ENCODE data around the gene RBM18.

RBM18 gene

DNA sequence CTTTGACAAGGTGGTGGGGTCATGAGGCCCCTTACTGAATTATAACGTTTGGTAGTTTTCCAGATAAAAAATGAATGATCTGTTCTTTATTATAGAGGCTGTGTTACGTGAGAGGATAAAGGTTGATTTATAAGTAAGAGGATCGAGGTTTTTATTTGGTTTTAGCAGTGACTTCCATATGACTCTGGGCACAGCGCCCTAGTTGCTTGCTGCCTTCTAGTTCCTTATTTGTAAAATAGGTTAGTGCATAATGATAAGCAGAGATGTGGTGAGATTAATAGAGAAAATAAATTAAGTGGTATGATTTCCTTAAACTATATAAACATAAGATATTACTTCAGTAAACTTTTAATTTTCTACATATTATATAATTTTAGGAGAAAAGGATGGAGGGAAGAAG, 29.9 kb upstream of the RBM18 start:
- Histone ChIP-seq H3K4me3 (ENCODE audit: insufficient read length, low read depth) (no peak overlapping the region), H3K36me3 (ENCODE audit: insufficient read depth, insufficient read length, low read length) (peaks cover 83% of the 10 kb centered on the region), H3K4me1 (ENCODE audit: insufficient read depth, insufficient read length) (no peaks in the 10 kb centered on the region), H3K9me3 (ENCODE audit: insufficient read depth, low read length) (0 out of 2 replicates have a peak, but pooled peaks cover 8% of the 10 kb centered on the region), H3K27me3 (ENCODE audit: insufficient read depth, insufficient read length) (no peaks in the 10 kb centered on the region), H3K9ac (ENCODE audit: insufficient read length, low read depth) (no peak overlapping the region)
- TF ChIP-seq SUZ12 (IDR thresholded peaks at IDR 0.05; ENCODE audit: extremely low read depth, insufficient read depth, insufficient read length) = no peak
- TF ChIP-seq YY1 (IDR thresholded peaks at IDR 0.05; ENCODE audit: insufficient read depth, insufficient read length) = no peak
- no peak for TF ChIP-seq ZNF274 (IDR thresholded peaks at IDR 0.05; ENCODE audit: low read depth, low read length)
- DNase-seq (ENCODE audit: low read depth, low spot score) = no peak

DNA sequence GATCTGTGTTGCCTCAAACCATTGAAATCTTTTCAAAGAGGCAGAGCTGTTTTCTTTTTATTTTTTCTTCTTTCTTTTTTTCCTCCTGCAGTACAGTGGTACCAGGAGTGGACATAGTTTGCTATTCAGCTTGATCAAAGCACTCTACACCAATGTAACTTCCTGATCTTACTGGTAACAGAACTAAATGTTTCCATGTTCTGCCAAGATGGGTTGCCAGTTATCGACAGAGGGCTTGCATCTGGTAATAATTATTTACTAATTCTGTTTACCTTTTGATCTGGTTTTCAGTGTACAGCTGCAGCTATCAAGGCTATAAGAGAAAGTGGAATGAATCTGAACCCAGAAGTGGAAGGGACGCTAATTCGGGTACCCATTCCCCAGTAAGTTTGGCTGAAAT, 26.8 kb upstream of the RBM18 start:
- Histone ChIP-seq H3K9me3 (ENCODE audit: insufficient read depth, low read length) (0 out of 2 replicates have a peak, but pooled peaks cover 4% of the 10 kb centered on the region), H3K27me3 (ENCODE audit: insufficient read depth, insufficient read length) (no peaks in the 10 kb centered on the region), H3K4me1 (ENCODE audit: insufficient read depth, insufficient read length) (no peaks in the 10 kb centered on the region)

DNA sequence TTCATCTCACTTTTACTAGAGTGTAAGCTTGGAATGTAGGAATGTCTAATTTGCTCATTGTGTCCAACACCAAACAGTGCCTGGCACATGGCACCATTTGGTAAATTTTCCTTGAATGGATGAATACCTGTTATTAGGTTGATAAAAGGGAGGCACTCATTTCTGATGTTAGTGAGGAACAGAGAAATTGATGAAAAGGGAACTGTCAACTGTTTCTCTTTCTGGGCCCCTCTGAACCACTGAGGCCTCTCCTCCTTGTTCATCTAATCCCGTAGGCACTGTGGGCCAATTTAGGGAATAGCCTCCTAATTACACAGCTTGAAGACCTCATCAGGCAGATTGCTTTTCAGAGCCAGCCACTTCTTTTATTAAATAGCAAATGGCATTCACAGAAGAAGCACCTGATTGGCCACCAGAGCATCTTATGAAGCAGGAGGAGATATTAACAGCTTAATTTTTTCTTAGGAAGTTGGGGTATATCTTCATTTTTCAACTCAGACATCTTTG, 22.6 kb upstream of the RBM18 start:
- no peak overlapping the region for H3K9ac ChIP-seq (ENCODE audit: insufficient read length, low read depth)
- TF ChIP-seq YY1 (IDR thresholded peaks at IDR 0.05; ENCODE audit: insufficient read depth, insufficient read length) (no peak), ZNF274 (IDR thresholded peaks at IDR 0.05; ENCODE audit: low read depth, low read length) (no peak), SUZ12 (IDR thresholded peaks at IDR 0.05; ENCODE audit: extremely low read depth, insufficient read depth, insufficient read length) (no peak)
- no peak overlapping the region for H3K4me3 ChIP-seq (ENCODE audit: insufficient read length, low read depth)
- DNase-seq (ENCODE audit: low read depth, low spot score) = no peak
- no peaks in the 10 kb centered on the region for H3K4me1 ChIP-seq (ENCODE audit: insufficient read depth, insufficient read length)
- no peaks in the 10 kb centered on the region for H3K9me3 ChIP-seq (ENCODE audit: insufficient read depth, low read length)
- peaks cover 82% of the 10 kb centered on the region for H3K36me3 ChIP-seq (ENCODE audit: insufficient read depth, insufficient read length, low read length)
- no peaks in the 10 kb centered on the region for H3K27me3 ChIP-seq (ENCODE audit: insufficient read depth, insufficient read length)

More for the DNA sequence above, 26.8 kb upstream of the RBM18 start:
- no peak for TF ChIP-seq SUZ12 (IDR thresholded peaks at IDR 0.05; ENCODE audit: extremely low read depth, insufficient read depth, insufficient read length)
- no peak for TF ChIP-seq ZNF274 (IDR thresholded peaks at IDR 0.05; ENCODE audit: low read depth, low read length)
- TF ChIP-seq YY1 (IDR thresholded peaks at IDR 0.05; ENCODE audit: insufficient read depth, insufficient read length) = no peak
- H3K9ac ChIP-seq (ENCODE audit: insufficient read length, low read depth) = no peak overlapping the region
- H3K36me3 ChIP-seq (ENCODE audit: insufficient read depth, insufficient read length, low read length) = peaks cover 82% of the 10 kb centered on the region
- no peak for DNase-seq (ENCODE audit: low read depth, low spot score)
- no peak overlapping the region for H3K4me3 ChIP-seq (ENCODE audit: insufficient read length, low read depth)

DNA sequence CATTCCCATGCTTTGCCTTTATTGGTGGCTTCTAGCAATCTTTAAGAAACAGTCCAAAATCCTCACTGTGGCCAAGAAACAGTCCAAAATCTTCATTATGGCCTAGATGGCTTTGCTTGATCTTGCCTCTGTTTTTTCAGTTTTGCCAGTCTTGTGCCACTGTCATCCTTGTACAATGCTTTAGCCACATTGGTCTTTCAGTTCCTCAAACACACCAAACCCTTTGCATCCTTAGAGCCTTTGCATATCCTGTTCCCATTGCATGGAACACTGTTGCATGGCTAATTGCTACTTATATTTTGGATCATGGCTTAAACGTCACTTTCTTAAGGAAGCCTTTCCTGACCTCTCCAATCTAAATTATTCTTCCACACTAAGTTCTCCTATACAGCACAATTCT, 22.1 kb upstream of the RBM18 start:
- Histone ChIP-seq H3K4me1 (ENCODE audit: insufficient read depth, insufficient read length) (no peaks in the 10 kb centered on the region), H3K36me3 (ENCODE audit: insufficient read depth, insufficient read length, low read length) (peaks cover 83% of the 10 kb centered on the region), H3K4me3 (ENCODE audit: insufficient read length, low read depth) (no peak overlapping the region), H3K9ac (ENCODE audit: insufficient read length, low read depth) (no peak overlapping the region), H3K9me3 (ENCODE audit: insufficient read depth, low read length) (no peaks in the 10 kb centered on the region), H3K27me3 (ENCODE audit: insufficient read depth, insufficient read length) (no peaks in the 10 kb centered on the region)
- no peak for DNase-seq (ENCODE audit: low read depth, low spot score)
- no peak for TF ChIP-seq ZNF274 (IDR thresholded peaks at IDR 0.05; ENCODE audit: low read depth, low read length)

DNA sequence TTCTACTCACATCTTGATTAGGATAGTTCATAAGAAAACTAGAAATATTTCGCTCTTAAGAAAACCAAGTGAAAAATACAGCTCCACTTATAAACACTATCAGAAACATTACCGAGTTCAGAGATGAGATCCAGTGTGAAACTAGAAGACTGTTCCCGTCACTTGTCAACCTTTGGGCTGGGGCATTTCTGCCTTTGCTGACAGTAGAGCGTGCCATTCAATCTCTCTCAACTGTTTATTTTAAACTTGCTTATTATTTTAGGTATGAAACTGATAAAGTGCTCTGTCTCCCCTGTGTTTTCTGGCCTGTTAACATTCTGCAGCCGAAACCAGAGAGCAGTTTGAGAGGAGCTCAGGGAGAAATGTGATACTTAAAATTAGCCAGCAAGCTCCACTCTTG, 16.7 kb upstream of the RBM18 start:
- Histone ChIP-seq H3K9ac (ENCODE audit: insufficient read length, low read depth) (no peak overlapping the region), H3K4me3 (ENCODE audit: insufficient read length, low read depth) (no peak overlapping the region), H3K27me3 (ENCODE audit: insufficient read depth, insufficient read length) (no peaks in the 10 kb centered on the region), H3K36me3 (ENCODE audit: insufficient read depth, insufficient read length, low read length) (peaks cover 60% of the 10 kb centered on the region), H3K9me3 (ENCODE audit: insufficient read depth, low read length) (peaks cover 13% of the 10 kb centered on the region), H3K4me1 (ENCODE audit: insufficient read depth, insufficient read length) (no peaks in the 10 kb centered on the region)
- no peak for DNase-seq (ENCODE audit: low read depth, low spot score)
- no peak for TF ChIP-seq SUZ12 (IDR thresholded peaks at IDR 0.05; ENCODE audit: extremely low read depth, insufficient read depth, insufficient read length)
- TF ChIP-seq ZNF274 (IDR thresholded peaks at IDR 0.05; ENCODE audit: low read depth, low read length) = no peak
- TF ChIP-seq YY1 (IDR thresholded peaks at IDR 0.05; ENCODE audit: insufficient read depth, insufficient read length) = no peak

DNA sequence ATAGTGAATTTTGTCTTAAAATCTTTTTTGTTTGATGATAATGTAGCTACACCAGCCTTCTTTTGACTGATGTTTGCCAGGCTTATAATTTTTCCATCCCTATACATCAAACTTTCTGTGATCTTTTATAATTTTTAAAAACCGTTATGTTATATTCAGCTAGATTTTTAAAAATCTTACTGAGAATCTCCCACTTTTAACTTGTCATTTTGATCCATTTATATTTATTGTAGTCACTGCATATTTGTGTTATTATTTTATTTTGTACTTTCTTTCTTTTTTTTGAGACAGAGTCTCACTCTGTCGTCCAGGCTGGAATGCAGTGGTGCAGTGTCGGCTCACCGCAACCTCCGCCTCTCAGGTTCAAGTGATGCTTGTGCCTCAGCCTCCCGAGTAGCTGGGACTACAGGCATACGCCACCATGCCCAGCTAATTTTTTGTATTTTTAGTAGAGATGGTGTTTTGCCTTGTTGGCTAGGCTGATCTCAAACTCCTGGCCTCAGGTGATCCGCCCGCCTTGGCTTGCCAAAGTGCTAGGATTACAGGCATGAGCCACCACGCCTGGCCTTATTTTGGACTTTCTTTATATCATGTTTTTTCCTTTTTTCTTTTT, 12.8 kb upstream of the RBM18 start:
- Histone ChIP-seq H3K4me3 (ENCODE audit: insufficient read length, low read depth) (no peak overlapping the region), H3K4me1 (ENCODE audit: insufficient read depth, insufficient read length) (no peaks in the 10 kb centered on the region), H3K9me3 (ENCODE audit: insufficient read depth, low read length) (peaks cover 16% of the 10 kb centered on the region), H3K36me3 (ENCODE audit: insufficient read depth, insufficient read length, low read length) (peaks cover 53% of the 10 kb centered on the region), H3K9ac (ENCODE audit: insufficient read length, low read depth) (no peak overlapping the region), H3K27me3 (ENCODE audit: insufficient read depth, insufficient read length) (no peaks in the 10 kb centered on the region)
- TF ChIP-seq ZNF274 (IDR thresholded peaks at IDR 0.05; ENCODE audit: low read depth, low read length) (no peak), YY1 (IDR thresholded peaks at IDR 0.05; ENCODE audit: insufficient read depth, insufficient read length) (no peak), SUZ12 (IDR thresholded peaks at IDR 0.05; ENCODE audit: extremely low read depth, insufficient read depth, insufficient read length) (no peak)
- DNase-seq (ENCODE audit: low read depth, low spot score) = no peak

DNA sequence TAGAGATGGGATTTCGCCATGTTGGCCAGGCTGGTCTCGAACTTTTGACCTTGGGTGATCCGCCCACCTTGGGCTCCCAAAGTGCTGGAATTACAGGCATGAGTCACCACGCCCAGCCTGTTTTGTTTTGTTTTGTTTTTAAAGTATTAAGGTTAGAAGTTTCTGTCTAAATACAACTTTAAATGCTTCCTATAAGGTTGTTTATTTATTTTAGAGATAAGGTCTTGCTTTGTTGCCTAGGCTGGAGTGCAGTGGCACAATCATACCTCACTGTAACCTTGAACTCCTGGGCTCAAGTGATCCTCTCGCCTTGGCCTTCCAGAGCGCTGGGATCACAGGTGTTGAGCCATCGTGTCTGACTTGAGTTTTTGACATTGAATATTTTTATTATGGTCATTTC, 11.5 kb upstream of the RBM18 start:
- Histone ChIP-seq H3K27me3 (ENCODE audit: insufficient read depth, insufficient read length) (no peaks in the 10 kb centered on the region), H3K9me3 (ENCODE audit: insufficient read depth, low read length) (peaks cover 16% of the 10 kb centered on the region), H3K36me3 (ENCODE audit: insufficient read depth, insufficient read length, low read length) (peaks cover 53% of the 10 kb centered on the region), H3K4me1 (ENCODE audit: insufficient read depth, insufficient read length) (no peaks in the 10 kb centered on the region), H3K4me3 (ENCODE audit: insufficient read length, low read depth) (no peak overlapping the region), H3K9ac (ENCODE audit: insufficient read length, low read depth) (no peak overlapping the region)
- TF ChIP-seq SUZ12 (IDR thresholded peaks at IDR 0.05; ENCODE audit: extremely low read depth, insufficient read depth, insufficient read length) = no peak
- DNase-seq (ENCODE audit: low read depth, low spot score) = no peak
